HG02763 (cell line): ENCODE data around the gene TRAFD1.

Source experiments
- ATAC-seq: cut with Tn5 transposase; IDR thresholded peaks from one replicate; pipeline ENCODE4 v1.9.1; 2021; ENCODE audit warnings: mild to moderate bottlenecking, moderate library complexity; ENCODE audit not compliant: unreplicated experiment

TRAFD1 gene

GRCh38 chr12:112196196-112196875 is 71.0 kb downstream of the TRAFD1 start:
- no peak for ATAC-seq

GRCh38 chr12:112198120-112198733 is 72.9 kb downstream of the TRAFD1 start:
- ATAC-seq = no peak

GRCh38 chr12:112199136-112199535 is 73.8 kb downstream of the TRAFD1 start:
- no peak for ATAC-seq
